H9 (cell line): ENCODE measurements around the gene NKG7. TPM values are rescaled to one million over a fixed set of nuclear protein-coding genes. Genes with fewer than 3 reads are reported as not detected.

Experiments
- DNase-seq: peaks from one replicate; pipeline ENCODE4 v3.0.0-alpha.2; 2017
- H2AFZ ChIP-seq: one replicate; pipeline ENCODE4 v1.6.1; 2013; ENCODE audit warnings: mild to moderate bottlenecking, low read length, control low read depth, moderate library complexity
- H2AK5ac ChIP-seq: 2 replicates; pipeline ENCODE4 v1.6.1; 2013; ENCODE audit warnings: low read length, control low read depth, mixed read lengths; ENCODE audit not compliant: insufficient read length
- H2BK120ac ChIP-seq: one replicate; pipeline ENCODE4 v1.6.1; 2013; ENCODE audit warnings: low read depth, mild to moderate bottlenecking, low read length, control low read depth, inconsistent platforms; ENCODE audit not compliant: poor library complexity, severe bottlenecking
- H2BK12ac ChIP-seq: 2 replicates; pipeline ENCODE4 v1.6.1; 2013; ENCODE audit warnings: low read length, control low read depth, mixed read lengths, low read depth; ENCODE audit not compliant: insufficient read length
- H2BK15ac ChIP-seq: 2 replicates; pipeline ENCODE4 v1.6.1; 2013; ENCODE audit warnings: low read depth, low read length, control low read depth
- H2BK20ac ChIP-seq: one replicate; pipeline ENCODE4 v1.6.1; 2013; ENCODE audit warnings: low read depth, mild to moderate bottlenecking, low read length, control low read depth, inconsistent platforms; ENCODE audit not compliant: poor library complexity, severe bottlenecking
- H2BK5ac ChIP-seq: 2 replicates; pipeline ENCODE4 v1.6.1; 2013; ENCODE audit warnings: low read length, control low read depth, mixed read lengths; ENCODE audit not compliant: insufficient read length
- H3K14ac ChIP-seq: 2 replicates; pipeline ENCODE4 v1.6.1; 2013; ENCODE audit warnings: low read length, control low read depth; ENCODE audit not compliant: insufficient read depth
- H3K18ac ChIP-seq: 2 replicates; pipeline ENCODE4 v1.6.1; 2013; ENCODE audit warnings: low read depth, mild to moderate bottlenecking, mixed read lengths, low read length, control low read depth; ENCODE audit not compliant: insufficient read length
- H3K23ac ChIP-seq: 2 replicates; pipeline ENCODE4 v1.6.1; 2013; ENCODE audit warnings: low read length, control low read depth, mixed read lengths, low read depth; ENCODE audit not compliant: insufficient read length
- H3K23me2 ChIP-seq: 2 replicates; pipeline ENCODE4 v1.6.1; 2013; ENCODE audit warnings: low read depth, mild to moderate bottlenecking, mixed read lengths, low read length, control low read depth; ENCODE audit not compliant: insufficient read length, poor library complexity, severe bottlenecking
- H3K27ac ChIP-seq: 2 replicates; pipeline ENCODE4 v1.5.1; 2013; ENCODE audit warnings: low read length, control low read depth, mixed read lengths, low read depth; ENCODE audit not compliant: insufficient read length
- H3K27me3 ChIP-seq: 2 replicates; pipeline ENCODE4 v1.6.1; 2013; ENCODE audit warnings: low read length, control low read depth, inconsistent platforms; ENCODE audit not compliant: insufficient read depth
- H3K4ac ChIP-seq: 2 replicates; pipeline ENCODE4 v1.6.1; 2013; ENCODE audit warnings: low read depth, mild to moderate bottlenecking, control low read depth, inconsistent platforms, low read length, moderate library complexity
- H3K4me1 ChIP-seq: 2 replicates; pipeline ENCODE4 v1.6.1; 2013; ENCODE audit warnings: low read length, control low read depth, inconsistent platforms; ENCODE audit not compliant: insufficient read depth
- H3K4me2 ChIP-seq: 2 replicates; pipeline ENCODE4 v1.6.1; 2013; ENCODE audit warnings: low read length, control low read depth, mixed read lengths; ENCODE audit not compliant: insufficient read length, insufficient read depth
- H3K56ac ChIP-seq: 2 replicates; pipeline ENCODE4 v1.6.1; 2013; ENCODE audit warnings: low read depth, mild to moderate bottlenecking, mixed read lengths, low read length, control low read depth; ENCODE audit not compliant: insufficient read length
- H3K79me1 ChIP-seq: 2 replicates; pipeline ENCODE4 v1.6.1; 2013; ENCODE audit warnings: low read depth, mild to moderate bottlenecking, moderate library complexity, low read length, control low read depth, inconsistent platforms; ENCODE audit not compliant: insufficient read depth, poor library complexity, severe bottlenecking
- H3K79me2 ChIP-seq: 2 replicates; pipeline ENCODE4 v1.6.1; 2013; ENCODE audit warnings: low read length, control low read depth, inconsistent platforms; ENCODE audit not compliant: insufficient read depth
- H3K9ac ChIP-seq: 2 replicates; pipeline ENCODE4 v1.6.1; 2013; ENCODE audit warnings: low read length, control low read depth, mixed read lengths; ENCODE audit not compliant: insufficient read length; ENCODE audit errors: extremely low read depth
- H3K9me3 ChIP-seq: one replicate; pipeline ENCODE4 v1.6.1; 2013; ENCODE audit warnings: low read depth, low read length, inconsistent platforms; ENCODE audit not compliant: control insufficient read depth
- H3T11ph ChIP-seq: one replicate; pipeline ENCODE4 v1.6.1; 2013; ENCODE audit warnings: mild to moderate bottlenecking, low read length, control low read depth, inconsistent platforms
- H4K20me1 ChIP-seq: one replicate; pipeline ENCODE4 v1.6.1; 2013; ENCODE audit not compliant: control insufficient read depth, insufficient read length, insufficient read depth
- H4K5ac ChIP-seq: 2 replicates; pipeline ENCODE4 v1.6.1; 2013; ENCODE audit warnings: low read depth, mild to moderate bottlenecking, mixed read lengths, low read length, control low read depth; ENCODE audit not compliant: insufficient read length
- H4K8ac ChIP-seq: replicated peaks from 2 replicates; pipeline ENCODE4 v1.6.1; 2013; ENCODE audit warnings: low read length, control low read depth, mixed read lengths, low read depth; ENCODE audit not compliant: insufficient read length
- H4K91ac ChIP-seq: 2 replicates; pipeline ENCODE4 v1.6.1; 2013; ENCODE audit warnings: low read depth, mild to moderate bottlenecking, moderate library complexity, mixed read lengths, low read length, control low read depth; ENCODE audit not compliant: insufficient read length
- H3K27ac Mint-ChIP-seq, 3 experiments: 2 replicates in 2 of 3; 3 replicates in 1 of 3; pipeline ENCODE4 v1.8.0; 2020 to 2021; ENCODE audit warnings: mixed read lengths in 3 of 3, mild to moderate bottlenecking in 1 of 3, moderate library complexity in 1 of 3
- H3K27me3 Mint-ChIP-seq: 2 replicates; pipeline ENCODE4 v1.8.0; 2021; ENCODE audit warnings: low read depth, mild to moderate bottlenecking, moderate library complexity, mixed read lengths
- H3K36me3 Mint-ChIP-seq, 3 experiments: 2 replicates in 2 of 3; 3 replicates in 1 of 3; pipeline ENCODE4 v1.8.0; 2020 to 2021; ENCODE audit warnings: low read depth in 3 of 3, mixed read lengths in 3 of 3; ENCODE audit not compliant: insufficient read depth in 1 of 3
- H3K4me1 Mint-ChIP-seq, 2 experiments: 2 replicates each; pipeline ENCODE4 v1.8.0; 2020; ENCODE audit warnings: mixed read lengths in 2 of 2
- H3K4me3 Mint-ChIP-seq, 2 experiments: 2 replicates in 1 of 2; 3 replicates in 1 of 2; pipeline ENCODE4 v1.8.0; 2020 to 2021; ENCODE audit warnings: mild to moderate bottlenecking in 2 of 2, mixed read lengths in 2 of 2, moderate library complexity in 1 of 2
- H3K9me3 Mint-ChIP-seq, 2 experiments: 2 replicates in 1 of 2; 3 replicates in 1 of 2; pipeline ENCODE4 v1.8.0; 2020; ENCODE audit warnings: mild to moderate bottlenecking in 2 of 2, mixed read lengths in 2 of 2, moderate library complexity in 1 of 2
- CTCF ChIP-seq: fragments of 200-600 bp; sonication (generic); conservative IDR thresholded peaks from 3 replicates; pipeline ENCODE4 v1.8.0; 2021; ENCODE audit warnings: antibody characterized with exemption, mild to moderate bottlenecking
- WGBS: extraction: QIAGEN DNeasy Blood & Tissue Kit; methylation state at CpG from one replicate; pipeline ENCODE4 v1.1.7; 2013; ENCODE audit warnings: missing lambda C conversion rate, low lambda C conversion rate, mixed read lengths; ENCODE audit not compliant: insufficient read length; ENCODE audit errors: extremely low coverage; 5-methylcytosine and 5-hydroxymethylcytosine counted together
- total RNA-seq: library from RNA; stranded (reverse); gene quantifications from 2 replicates; pipeline ENCODE4 v1.2.1, GENCODE V29; 2021

NKG7 gene
- total RNA-seq, 1 experiment from 2014 or later, result not detected

GRCh38 chr19:51372021-51372648, 319 bp downstream of the NKG7 start:
- H2BK20ac ChIP-seq, result no peak overlapping the region
- Mint-ChIP-seq H3K4me3 (no peak overlapping the region), H3K36me3 (no peaks in the 10 kb centered on the region; a peak in 1 of 7 replicates)

More at GRCh38 chr19:51372021-51372648, 319 bp downstream of the NKG7 start:
- Histone ChIP-seq H3K27ac (no peak overlapping the region), H3K9ac (no peak overlapping the region), H2BK12ac (no peak overlapping the region), H2BK5ac (no peak overlapping the region), H3K14ac (no peak overlapping the region; the same call in 1 of the 2 replicates), H3T11ph (no peak overlapping the region), H3K4me1 (no peaks in the 10 kb centered on the region; the same call in 1 of the 2 replicates), H4K20me1 (no peaks in the 10 kb centered on the region), H4K5ac (no peak overlapping the region), H2BK120ac (no peak overlapping the region), H3K23ac (no peak overlapping the region), H2AK5ac (no peak overlapping the region), H3K79me1 (no peaks in the 10 kb centered on the region), H3K23me2 (peaks cover 10% of the 10 kb centered on the region), H3K79me2 (no peaks in the 10 kb centered on the region), H4K91ac (no peak overlapping the region), H2BK15ac (no peak overlapping the region), H3K9me3 (no peaks in the 10 kb centered on the region), H2AFZ (no peak overlapping the region), H3K4me2 (no peak overlapping the region), H3K27me3 (no peaks in the 10 kb centered on the region), H3K4ac (no peak overlapping the region), H3K18ac (no peak overlapping the region), H4K8ac (no peak overlapping the region), H3K56ac (no peak overlapping the region)
- Mint-ChIP-seq H3K27me3 (peaks cover 21% of the 10 kb centered on the region), H3K27ac (no peak overlapping the region), H3K4me1 (peaks cover 14 to 17% of the 10 kb centered on the region in 2 experiments), H3K9me3 (no peaks in the 10 kb centered on the region)
- DNase-seq, result no peak
- WGBS, result no CpG with 5 or more reads among the region's 18 CpGs
- no peak for TF ChIP-seq CTCF
